HEK293 (cell line): ENCODE data around the gene CCDC142.
A peak's percentile ranks its signal among the peaks of the same experiment; 100 is the strongest.

Experiments
- BCL11A ChIP-seq: fragments of 450-650 bp; formaldehyde crosslinking; IDR thresholded peaks from 2 replicates; pipeline ENCODE4 v1.5.1; 2016; ENCODE audit warnings: low read depth, missing biosample characterization, missing genetic modification characterization
- FEZF1 ChIP-seq: fragments of 450-650 bp; formaldehyde crosslinking; IDR thresholded peaks from 2 replicates; pipeline ENCODE4 v1.5.1; 2016; ENCODE audit warnings: missing biosample characterization, missing genetic modification characterization
- GLIS1 ChIP-seq: fragments of 450-650 bp; formaldehyde crosslinking; IDR thresholded peaks from 2 replicates; pipeline ENCODE4 v1.5.1; 2016; ENCODE audit warnings: missing biosample characterization, missing genetic modification characterization
- MEIS1 ChIP-seq: sonication (generic); formaldehyde crosslinking; IDR thresholded peaks from 2 replicates; pipeline ENCODE4 v1.8.1; 2022; ENCODE audit warnings: missing genetic modification reagents, mild to moderate bottlenecking, borderline replicate concordance
- REPIN1 ChIP-seq: fragments of 450-650 bp; formaldehyde crosslinking; IDR thresholded peaks from 2 replicates; pipeline ENCODE4 v1.5.1; 2017; ENCODE audit warnings: missing biosample characterization, missing genetic modification characterization, low read depth
- REST ChIP-seq: fragments of 450-650 bp; formaldehyde crosslinking; IDR thresholded peaks from 2 replicates; pipeline ENCODE4 v1.5.1; 2016; ENCODE audit warnings: missing biosample characterization, missing genetic modification characterization
- SCRT1 ChIP-seq: fragments of 450-650 bp; formaldehyde crosslinking; IDR thresholded peaks from 2 replicates; pipeline ENCODE4 v1.5.1; 2016; ENCODE audit warnings: missing biosample characterization, missing genetic modification characterization, borderline replicate concordance
- SP3 ChIP-seq: fragments of 450-650 bp; formaldehyde crosslinking; IDR thresholded peaks from 2 replicates; pipeline ENCODE4 v1.5.1; 2016; ENCODE audit warnings: missing biosample characterization, missing genetic modification characterization
- ZBTB20 ChIP-seq: fragments of 450-650 bp; formaldehyde crosslinking; IDR thresholded peaks from 2 replicates; pipeline ENCODE4 v1.5.1; 2016; ENCODE audit warnings: missing biosample characterization, missing genetic modification characterization
- ZNF121 ChIP-seq: fragments of 450-650 bp; formaldehyde crosslinking; IDR thresholded peaks from 2 replicates; pipeline ENCODE4 v1.5.1; 2016; ENCODE audit warnings: missing biosample characterization, missing genetic modification characterization
- ZNF133 ChIP-seq: fragments of 450-650 bp; formaldehyde crosslinking; IDR thresholded peaks from 2 replicates; pipeline ENCODE4 v1.5.1; 2016; ENCODE audit warnings: missing biosample characterization, missing genetic modification characterization
- ZNF138 ChIP-seq: fragments of 450-650 bp; formaldehyde crosslinking; IDR thresholded peaks from 2 replicates; pipeline ENCODE4 v1.5.1; 2016; ENCODE audit warnings: missing biosample characterization, missing genetic modification characterization, borderline replicate concordance
- ZNF175 ChIP-seq: fragments of 450-650 bp; formaldehyde crosslinking; IDR thresholded peaks from 2 replicates; pipeline ENCODE4 v1.5.1; 2016; ENCODE audit warnings: missing biosample characterization, missing genetic modification characterization
- ZNF214 ChIP-seq: fragments of 450-650 bp; formaldehyde crosslinking; IDR thresholded peaks from 2 replicates; pipeline ENCODE4 v1.5.1; 2017; ENCODE audit warnings: missing biosample characterization, mild to moderate bottlenecking, missing genetic modification characterization, borderline replicate concordance
- ZNF239 ChIP-seq: fragments of 450-650 bp; formaldehyde crosslinking; IDR thresholded peaks from 2 replicates; pipeline ENCODE4 v1.5.1; 2016; ENCODE audit warnings: missing biosample characterization, missing genetic modification characterization
- ZNF274 ChIP-seq, 2 experiments: fragments of 200-500 bp in 1 of 2; fragments of 450-650 bp in 1 of 2; sonication (Bioruptor generic) in 1 of 2; formaldehyde crosslinking in 1 of 2; IDR thresholded peaks; 2 replicates each; pipeline versions ENCODE4 v1.5.1 to v1.6.1; 2014 to 2016; ENCODE audit warnings: borderline replicate concordance in 1 of 2, inconsistent platforms in 1 of 2, low read length in 1 of 2, missing biosample characterization in 1 of 2, missing genetic modification characterization in 1 of 2
- ZNF362 ChIP-seq: fragments of 450-650 bp; formaldehyde crosslinking; IDR thresholded peaks from 2 replicates; pipeline ENCODE4 v1.5.1; 2016; ENCODE audit warnings: missing biosample characterization, missing genetic modification characterization
- ZNF391 ChIP-seq: fragments of 450-650 bp; formaldehyde crosslinking; IDR thresholded peaks from 2 replicates; pipeline ENCODE4 v1.5.1; 2016; ENCODE audit warnings: low read depth, missing biosample characterization, missing genetic modification characterization, borderline replicate concordance
- ZNF416 ChIP-seq: fragments of 450-650 bp; formaldehyde crosslinking; IDR thresholded peaks from 2 replicates; pipeline ENCODE4 v1.5.1; 2016; ENCODE audit warnings: missing biosample characterization, missing genetic modification characterization
- ZNF501 ChIP-seq: fragments of 450-650 bp; formaldehyde crosslinking; IDR thresholded peaks from 2 replicates; pipeline ENCODE4 v1.5.1; 2016; ENCODE audit warnings: missing biosample characterization, missing genetic modification characterization
- ZNF529 ChIP-seq: fragments of 450-650 bp; formaldehyde crosslinking; IDR thresholded peaks from 2 replicates; pipeline ENCODE4 v1.5.1; 2017; ENCODE audit warnings: missing genetic modification characterization, missing biosample characterization; ENCODE audit not compliant: insufficient replicate concordance
- ZNF580 ChIP-seq: fragments of 450-650 bp; formaldehyde crosslinking; IDR thresholded peaks from 2 replicates; pipeline ENCODE4 v1.5.1; 2016; ENCODE audit warnings: missing biosample characterization, missing genetic modification characterization
- ZNF600 ChIP-seq: fragments of 450-650 bp; formaldehyde crosslinking; IDR thresholded peaks from 2 replicates; pipeline ENCODE4 v1.5.1; 2016; ENCODE audit warnings: missing biosample characterization, missing genetic modification characterization
- ZNF791 ChIP-seq: fragments of 450-650 bp; formaldehyde crosslinking; IDR thresholded peaks from 2 replicates; pipeline ENCODE4 v1.5.1; 2016; ENCODE audit warnings: missing biosample characterization, missing genetic modification characterization
- ZSCAN5A ChIP-seq: fragments of 450-650 bp; formaldehyde crosslinking; IDR thresholded peaks from 2 replicates; pipeline ENCODE4 v1.5.1; 2016; ENCODE audit warnings: missing biosample characterization, missing genetic modification characterization
- TF ChIP-seq, protein P1 (sequence below): fragments of 450-650 bp; formaldehyde crosslinking; IDR thresholded peaks from 2 replicates; pipeline ENCODE4; 2016; ENCODE audit warnings: missing biosample characterization, missing genetic modification characterization
- TF ChIP-seq, protein P2 (sequence below): fragments of 450-650 bp; formaldehyde crosslinking; IDR thresholded peaks from 2 replicates; pipeline ENCODE4 v1.5.1; 2016; ENCODE audit warnings: missing biosample characterization, missing genetic modification characterization
- TF ChIP-seq, protein P3 (sequence below): IDR thresholded peaks from 2 replicates; pipeline ENCODE4 v1.6.1; 2011; ENCODE audit warnings: mild to moderate bottlenecking, low read depth, low read length, borderline replicate concordance

The CCDC142 gene

DNA sequence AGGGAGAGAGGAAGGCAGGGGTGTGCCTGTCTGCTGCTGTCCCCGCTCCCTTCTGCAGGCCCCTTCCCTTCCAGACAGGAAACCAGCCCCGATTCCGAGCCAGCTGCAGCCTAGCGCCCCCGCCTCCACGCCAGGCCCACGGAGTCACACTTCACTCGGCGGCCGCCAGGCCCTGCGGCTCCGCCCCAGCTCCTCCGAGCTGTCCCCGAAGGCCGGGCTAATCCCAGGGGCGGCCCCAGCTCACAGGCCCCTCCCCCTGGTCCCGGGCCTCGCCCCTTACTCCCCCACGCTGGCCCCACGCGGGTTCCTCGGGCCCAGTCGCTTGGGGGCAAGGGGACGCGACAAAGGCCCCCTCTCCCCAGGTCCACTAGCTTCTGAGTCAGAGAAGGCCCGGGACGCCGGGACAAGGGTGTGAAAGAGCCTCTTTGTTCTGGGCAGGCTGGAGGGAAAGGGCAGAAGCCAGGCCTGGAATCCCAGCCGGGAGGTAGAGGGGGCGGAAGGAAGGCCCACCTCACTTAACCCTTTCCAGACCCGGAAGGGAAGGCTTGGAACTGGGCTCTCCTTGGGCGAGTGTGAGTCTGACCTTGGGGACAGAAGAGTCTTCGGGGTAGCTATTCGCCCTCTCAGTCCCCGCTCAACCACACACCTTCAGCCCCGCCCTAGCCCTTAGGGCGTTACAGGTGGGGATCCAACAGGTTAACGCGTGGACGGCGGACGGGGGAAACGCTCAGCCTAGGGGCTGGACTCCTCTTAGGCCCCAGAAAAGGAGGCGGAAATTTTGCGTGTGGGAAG is 42.2 kb downstream of the CCDC142 start (continued):
- TF ChIP-seq ZNF138 (tag by site-specific recombination) = no peak
- peak; percentile 78 for TF ChIP-seq ZNF501 (tag by site-specific recombination)
- TF ChIP-seq ZNF580 (tag by site-specific recombination) = peak; percentile 66
- TF ChIP-seq GLIS1 (tag by site-specific recombination) = peak; percentile 88
- TF ChIP-seq, protein P1, sequence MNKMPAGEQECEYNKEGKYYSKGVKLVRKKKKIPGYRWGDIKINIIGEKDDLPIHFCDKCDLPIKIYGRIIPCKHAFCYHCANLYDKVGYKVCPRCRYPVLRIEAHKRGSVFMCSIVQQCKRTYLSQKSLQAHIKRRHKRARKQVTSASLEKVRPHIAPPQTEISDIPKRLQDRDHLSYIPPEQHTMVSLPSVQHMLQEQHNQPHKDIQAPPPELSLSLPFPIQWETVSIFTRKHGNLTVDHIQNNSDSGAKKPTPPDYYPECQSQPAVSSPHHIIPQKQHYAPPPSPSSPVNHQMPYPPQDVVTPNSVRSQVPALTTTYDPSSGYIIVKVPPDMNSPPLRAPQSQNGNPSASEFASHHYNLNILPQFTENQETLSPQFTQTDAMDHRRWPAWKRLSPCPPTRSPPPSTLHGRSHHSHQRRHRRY (tag by site-specific recombination) = no peak
- TF ChIP-seq ZNF239 = no peak
- no peak for TF ChIP-seq ZNF121 (tag by site-specific recombination)
- no peak for TF ChIP-seq ZNF416 (tag by site-specific recombination)
- TF ChIP-seq ZNF175 (tag by site-specific recombination) = no peak
- TF ChIP-seq ZBTB20 (tag by site-specific recombination) = peak; percentile 84
- TF ChIP-seq REPIN1 = no peak
- TF ChIP-seq ZNF362 (tag by site-specific recombination) = no peak
- peak; percentile 36; the same call in 1 of the 2 replicates for TF ChIP-seq BCL11A (tag by site-specific recombination)
- no peak for TF ChIP-seq MEIS1 (CRISPR knock-in tag)
- no peak for TF ChIP-seq ZNF133 (tag by site-specific recombination)
- no peak for TF ChIP-seq ZNF600 (tag by site-specific recombination)
- no peak for TF ChIP-seq ZNF529 (tag by site-specific recombination)
- TF ChIP-seq REST (tag by site-specific recombination) = no peak
- TF ChIP-seq ZNF791 (tag by site-specific recombination) = no peak
- no peak for TF ChIP-seq ZNF274 (IDR thresholded peaks at IDR 0.05; ENCODE audit: low read length)
- no peak for TF ChIP-seq ZNF274 (tag by site-specific recombination; IDR thresholded peaks at IDR 0.05; ENCODE audit: borderline replicate concordance)
- peak; percentile 95 for TF ChIP-seq SP3 (tag by site-specific recombination)
- TF ChIP-seq ZSCAN5A = no peak
- TF ChIP-seq FEZF1 = no peak
- no peak for TF ChIP-seq ZNF214 (tag by site-specific recombination)
- no peak for TF ChIP-seq ZNF391 (tag by site-specific recombination)
- peak; percentile 100 for TF ChIP-seq SCRT1 (tag by site-specific recombination)
- TF ChIP-seq, protein P2, sequence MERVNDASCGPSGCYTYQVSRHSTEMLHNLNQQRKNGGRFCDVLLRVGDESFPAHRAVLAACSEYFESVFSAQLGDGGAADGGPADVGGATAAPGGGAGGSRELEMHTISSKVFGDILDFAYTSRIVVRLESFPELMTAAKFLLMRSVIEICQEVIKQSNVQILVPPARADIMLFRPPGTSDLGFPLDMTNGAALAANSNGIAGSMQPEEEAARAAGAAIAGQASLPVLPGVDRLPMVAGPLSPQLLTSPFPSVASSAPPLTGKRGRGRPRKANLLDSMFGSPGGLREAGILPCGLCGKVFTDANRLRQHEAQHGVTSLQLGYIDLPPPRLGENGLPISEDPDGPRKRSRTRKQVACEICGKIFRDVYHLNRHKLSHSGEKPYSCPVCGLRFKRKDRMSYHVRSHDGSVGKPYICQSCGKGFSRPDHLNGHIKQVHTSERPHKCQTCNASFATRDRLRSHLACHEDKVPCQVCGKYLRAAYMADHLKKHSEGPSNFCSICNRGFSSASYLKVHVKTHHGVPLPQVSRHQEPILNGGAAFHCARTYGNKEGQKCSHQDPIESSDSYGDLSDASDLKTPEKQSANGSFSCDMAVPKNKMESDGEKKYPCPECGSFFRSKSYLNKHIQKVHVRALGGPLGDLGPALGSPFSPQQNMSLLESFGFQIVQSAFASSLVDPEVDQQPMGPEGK (tag by site-specific recombination) = peak; percentile 97
- TF ChIP-seq, protein P3, sequence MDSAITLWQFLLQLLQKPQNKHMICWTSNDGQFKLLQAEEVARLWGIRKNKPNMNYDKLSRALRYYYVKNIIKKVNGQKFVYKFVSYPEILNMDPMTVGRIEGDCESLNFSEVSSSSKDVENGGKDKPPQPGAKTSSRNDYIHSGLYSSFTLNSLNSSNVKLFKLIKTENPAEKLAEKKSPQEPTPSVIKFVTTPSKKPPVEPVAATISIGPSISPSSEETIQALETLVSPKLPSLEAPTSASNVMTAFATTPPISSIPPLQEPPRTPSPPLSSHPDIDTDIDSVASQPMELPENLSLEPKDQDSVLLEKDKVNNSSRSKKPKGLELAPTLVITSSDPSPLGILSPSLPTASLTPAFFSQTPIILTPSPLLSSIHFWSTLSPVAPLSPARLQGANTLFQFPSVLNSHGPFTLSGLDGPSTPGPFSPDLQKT = peak; percentile 38; the same call in 1 of the 2 replicates
